Nucleus accumbens (tissue), 56 donors: ENCODE measurements around the gene JSRP1.
"Not testable (repeated sequence)": the region's sequence is repeated elsewhere in the genome, so short reads cannot be mapped to it uniquely, and the experiment has no call there.

Experiments used
- DNase-seq, 56 donors: peaks; one replicate each; lab custom pipeline; 2025; lab: John Stamatoyannopoulos, UW

JSRP1 gene

DNA sequence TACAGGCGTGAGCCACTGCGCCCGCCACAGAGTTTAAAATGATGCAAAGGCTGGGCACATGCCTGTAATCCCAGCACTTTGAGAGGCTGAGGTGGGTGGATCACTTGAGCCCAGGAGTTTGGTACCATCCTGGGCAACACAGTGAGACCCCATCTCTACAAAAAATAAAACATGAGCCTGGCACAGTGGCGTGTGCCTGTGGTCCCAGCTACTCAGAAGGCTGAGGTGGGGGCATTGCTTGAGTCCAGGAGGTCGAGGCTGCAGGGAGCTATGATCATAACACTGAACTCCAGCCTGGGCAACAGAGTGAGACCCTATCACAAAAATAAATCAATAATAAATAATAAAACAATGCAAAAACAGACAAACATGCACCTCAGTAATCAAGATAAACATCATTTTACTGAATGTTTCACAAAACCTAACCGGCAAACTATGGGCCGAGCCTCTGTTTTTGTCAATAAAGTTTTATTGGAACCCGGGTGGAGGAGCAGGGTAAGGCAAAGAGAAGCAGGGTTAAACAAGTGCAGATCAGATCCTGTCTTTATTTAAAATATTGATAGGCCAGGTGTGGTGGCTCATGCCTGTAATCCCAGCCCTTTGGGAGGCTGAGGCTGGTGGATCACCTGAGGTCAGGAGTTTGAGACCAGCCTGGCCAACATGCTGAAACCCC is 27.8 kb upstream of the JSRP1 start:
- DNase-seq, result no peak

DNA sequence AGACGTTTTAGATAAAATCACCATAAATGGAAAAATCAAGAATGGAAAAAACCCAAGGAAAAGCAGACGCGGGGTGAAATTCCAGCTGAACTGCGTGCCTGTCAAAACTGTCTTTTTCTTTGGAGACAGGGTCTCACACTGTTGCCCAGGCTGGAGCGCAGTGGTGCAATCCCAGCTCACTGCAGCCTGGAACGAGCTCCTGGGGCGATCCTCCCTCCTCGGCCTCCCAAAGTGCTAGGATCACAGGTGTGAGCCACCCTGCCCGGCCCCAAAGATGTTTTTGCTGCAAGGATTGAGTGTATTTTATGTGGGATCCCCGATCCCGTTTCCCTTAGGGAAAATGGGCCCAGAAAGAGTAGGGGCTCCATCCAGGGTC is 26.6 kb upstream of the JSRP1 start:
- no peak for DNase-seq

DNA sequence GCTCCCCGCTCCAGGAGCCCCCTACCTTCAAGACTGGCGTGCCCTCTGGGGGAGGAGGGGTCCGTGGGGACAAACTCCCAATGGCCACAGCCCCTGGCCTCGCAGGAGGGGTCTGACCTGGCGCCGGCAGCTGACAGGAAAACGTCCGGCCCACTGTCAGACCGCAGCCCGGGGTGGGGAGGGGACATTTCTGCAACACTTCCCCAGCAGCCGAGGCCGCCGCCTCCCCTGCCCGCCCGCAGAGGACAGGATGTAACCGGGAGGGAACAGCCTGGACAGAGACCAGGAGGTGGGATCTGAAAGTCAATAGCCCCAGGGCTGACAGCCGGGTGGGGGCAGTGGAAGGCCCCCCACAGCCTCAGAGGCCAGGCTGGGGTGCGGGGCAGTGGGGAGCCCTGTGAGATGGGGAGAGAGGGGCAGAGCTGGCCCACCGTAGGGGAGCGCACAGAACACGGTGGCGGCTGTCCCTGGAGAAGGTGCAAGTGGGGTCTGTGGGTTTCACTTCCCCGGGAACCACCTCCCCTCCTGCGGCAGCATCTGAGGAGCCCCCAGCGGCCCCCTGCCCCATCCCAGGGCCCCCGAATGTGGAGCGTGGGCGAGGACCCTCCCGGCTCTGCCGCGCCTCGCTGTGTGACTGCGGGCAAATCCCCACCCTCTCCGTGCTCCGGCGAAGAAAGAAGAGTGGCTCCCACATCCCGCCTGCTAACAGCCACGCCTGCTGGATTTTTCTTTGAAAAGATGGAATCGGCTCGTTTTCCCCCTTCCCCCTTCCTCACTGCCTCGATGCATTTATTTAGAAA is 26.0 kb upstream of the JSRP1 start, which contains the start of gene PEAK3:
TSS of gene PEAK3 (minus strand) at position 114 of the 800 bp plus-strand sequence. CDS start 1,244 bp downstream, outside the sequence.
- DNase-seq, result peak in 37 of 56 donors; percentile 11 to 75 (median 28)

DNA sequence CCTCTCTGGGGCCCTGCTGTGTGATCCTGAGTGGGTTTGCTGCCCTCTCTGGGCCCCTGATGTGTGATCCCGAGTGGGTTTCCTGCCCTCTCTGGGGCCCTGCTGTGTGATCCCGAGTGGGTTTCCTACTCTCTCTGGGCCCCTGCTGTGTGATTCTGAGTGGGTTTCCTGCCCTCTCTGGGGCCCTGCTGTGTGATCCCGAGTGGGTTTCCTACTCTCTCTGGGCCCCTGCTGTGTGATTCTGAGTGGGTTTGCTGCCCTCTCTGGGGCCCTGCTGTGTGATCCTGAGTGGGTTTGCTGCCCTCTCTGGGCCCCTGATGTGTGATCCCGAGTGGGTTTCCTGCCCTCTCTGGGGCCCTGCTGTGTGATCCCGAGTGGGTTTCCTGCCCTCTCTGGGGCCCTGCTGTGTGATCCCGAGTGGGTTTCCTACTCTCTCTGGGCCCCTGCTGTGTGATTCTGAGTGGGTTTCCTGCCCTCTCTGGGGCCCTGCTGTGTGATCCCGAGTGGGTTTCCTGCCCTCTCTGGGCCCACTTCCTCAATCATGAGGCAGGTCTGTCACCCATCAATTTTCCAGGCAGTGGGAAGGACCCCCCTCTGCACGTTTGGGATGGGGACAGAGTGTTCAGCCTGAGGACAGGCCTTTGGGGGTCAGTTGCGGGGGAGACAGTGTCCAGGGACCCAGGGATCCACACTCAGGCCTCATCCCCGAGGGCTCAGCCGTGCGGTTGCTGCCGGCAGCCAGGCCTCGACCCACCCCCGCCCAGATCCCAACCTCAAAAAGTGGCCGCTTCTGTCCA is 25.2 kb upstream of the JSRP1 start:
- not testable (repeated sequence) for DNase-seq

DNA sequence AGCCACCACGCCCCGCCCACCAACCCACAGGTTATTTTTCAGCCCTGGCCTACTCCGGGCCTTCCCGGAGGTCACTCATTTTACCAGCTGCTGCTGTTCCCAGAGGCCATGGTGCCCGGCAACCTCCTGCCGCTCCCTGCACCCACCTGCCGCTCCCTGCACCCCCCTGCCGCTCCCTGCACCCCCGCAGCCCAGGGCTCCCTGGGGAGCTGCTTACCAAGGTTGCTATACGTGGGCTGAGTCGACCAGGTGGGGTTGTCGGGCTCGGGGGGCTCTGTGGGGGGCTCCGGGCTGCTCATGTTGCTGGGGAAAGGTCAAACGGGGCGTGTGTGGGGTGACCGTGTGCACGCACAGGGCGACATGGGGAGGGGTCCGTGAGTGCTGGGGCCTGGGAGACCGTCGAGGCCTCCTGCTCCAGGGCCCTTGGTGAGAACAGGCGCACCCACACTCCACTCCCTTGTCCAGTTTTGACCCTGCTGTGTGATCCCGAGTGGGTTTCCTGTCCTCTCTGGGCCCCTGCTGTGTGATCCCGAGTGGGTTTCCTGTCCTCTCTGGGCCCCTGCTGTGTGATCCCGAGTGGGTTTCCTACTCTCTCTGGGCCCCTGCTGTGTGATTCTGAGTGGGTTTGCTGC is 24.5 kb upstream of the JSRP1 start:
- DNase-seq, result no peak

DNA sequence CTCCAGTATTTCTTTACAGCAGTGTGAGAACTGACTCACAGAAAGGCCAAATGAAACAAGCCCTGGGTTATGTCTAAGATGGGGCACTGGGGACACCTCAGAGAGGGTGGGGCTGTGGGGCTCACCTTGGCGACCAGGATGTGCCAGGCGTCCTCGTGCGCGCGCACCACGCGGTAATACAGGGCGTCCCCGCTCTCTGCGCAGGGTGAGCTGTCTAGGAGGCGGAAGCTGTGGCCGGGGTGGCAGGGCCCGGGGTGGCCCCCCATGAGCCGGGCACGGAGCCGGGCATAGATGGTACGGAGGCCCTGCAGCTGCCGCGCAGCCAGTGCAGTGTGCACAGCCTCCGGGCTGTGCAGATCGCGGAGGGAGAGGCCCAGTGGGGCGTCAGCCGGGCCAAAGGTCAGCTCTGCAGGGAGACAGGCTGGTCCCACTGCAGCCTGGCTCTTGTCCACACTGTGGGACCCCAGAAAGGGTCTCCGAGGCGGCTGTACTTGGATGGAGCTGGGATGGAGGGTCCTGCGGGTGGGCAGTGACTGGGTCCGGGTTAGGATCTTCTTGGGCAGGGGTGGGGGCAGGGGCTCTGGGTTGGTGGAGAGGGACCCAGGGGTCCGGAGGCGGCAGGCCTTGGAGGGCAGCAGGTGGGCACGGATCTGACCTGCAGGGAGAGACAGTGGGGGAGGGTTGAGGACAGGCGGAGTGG is 22.4 kb upstream of the JSRP1 start:
- no peak for DNase-seq

DNA sequence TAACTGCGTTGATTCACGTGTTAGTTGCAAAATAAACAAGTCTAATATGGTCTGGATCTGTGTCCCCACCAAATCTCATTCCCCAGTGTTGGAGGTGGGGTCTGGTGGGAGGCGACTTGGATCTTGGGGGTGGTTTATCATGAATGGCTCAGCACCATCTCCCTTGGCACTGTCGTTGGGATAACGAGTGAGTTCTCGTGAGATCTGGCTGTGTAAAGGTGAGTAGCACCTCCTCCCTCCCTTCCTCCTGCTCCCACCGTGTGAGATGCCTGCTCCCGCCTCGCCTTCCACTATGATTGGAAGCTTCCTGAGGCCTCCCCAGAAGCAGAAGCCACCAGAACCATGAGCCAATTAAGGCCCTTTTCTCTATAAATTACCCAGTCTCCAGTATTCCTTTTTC is 20.9 kb upstream of the JSRP1 start:
- DNase-seq, result no peak

DNA sequence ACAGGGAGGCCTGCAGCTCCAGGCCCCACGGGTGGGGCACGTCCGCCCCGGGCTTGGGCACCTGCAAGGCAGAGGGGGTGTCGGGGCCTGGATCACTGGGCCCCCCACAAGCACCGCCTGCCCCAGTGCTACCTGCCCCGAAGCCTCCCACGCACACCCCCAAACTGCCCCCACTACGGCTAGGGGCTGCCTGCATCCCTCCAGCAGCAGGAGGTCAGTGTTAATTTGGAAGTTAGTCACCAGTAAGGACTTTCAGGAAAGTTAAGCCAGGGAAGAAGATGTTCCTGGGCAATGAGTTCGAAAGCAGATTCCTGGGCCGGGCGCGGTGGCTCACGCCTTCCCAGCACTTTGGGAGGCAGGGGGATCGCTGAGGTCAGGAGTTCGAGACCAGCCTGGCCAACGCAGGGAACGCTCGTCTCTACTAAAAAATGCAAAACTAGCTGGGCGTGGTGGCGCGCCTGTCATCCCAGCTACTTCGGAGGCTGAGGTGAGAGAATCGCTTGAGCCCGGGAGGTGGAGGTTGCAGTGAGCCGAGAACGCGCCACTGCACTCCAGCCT is 20.3 kb upstream of the JSRP1 start:
- DNase-seq, result no peak

DNA sequence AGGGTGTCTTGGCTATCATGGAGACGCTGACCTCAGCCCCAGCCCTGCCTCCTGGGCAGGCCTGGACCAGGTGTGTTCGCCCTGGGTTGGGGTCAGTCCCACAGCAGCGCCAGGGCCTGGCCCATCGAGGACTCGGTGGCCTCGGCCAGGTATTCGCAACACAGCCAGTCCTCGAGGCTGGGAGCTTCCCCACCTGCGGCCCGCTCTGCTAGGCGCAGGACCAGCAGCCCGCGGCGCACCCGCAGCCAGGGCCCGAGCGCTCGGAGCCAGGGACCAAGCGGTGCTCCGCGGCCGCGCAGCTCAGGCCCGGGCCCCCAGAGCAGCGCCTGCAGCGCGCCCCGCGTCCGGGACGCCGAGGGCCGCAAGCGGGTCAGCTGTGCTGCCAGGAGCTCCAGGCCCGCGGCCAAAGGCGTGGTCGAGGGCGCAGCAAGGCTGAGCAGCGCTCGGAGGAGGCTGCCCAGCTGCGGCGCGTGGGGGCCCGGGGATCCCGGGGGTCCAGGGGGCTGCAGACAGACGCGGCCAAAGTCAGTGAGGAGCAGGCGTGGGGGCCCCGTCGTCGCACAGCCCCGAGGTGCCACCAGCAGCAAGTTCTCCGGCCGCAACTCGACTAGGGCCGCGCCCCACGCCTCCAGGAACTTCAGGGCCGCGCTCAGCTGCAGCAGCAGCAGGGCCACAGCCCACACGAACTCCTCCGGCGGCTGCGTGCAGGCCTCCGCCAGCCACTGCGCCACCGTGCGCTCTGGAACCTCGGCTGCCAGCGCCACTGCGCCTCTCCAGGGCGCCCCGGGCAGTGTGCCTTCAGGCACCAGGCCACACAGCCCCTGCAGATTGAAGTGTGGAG is 19.6 kb upstream of the JSRP1 start:
- DNase-seq, result peak in 7 of 56 donors; percentile 18 to 41 (median 32)

DNA sequence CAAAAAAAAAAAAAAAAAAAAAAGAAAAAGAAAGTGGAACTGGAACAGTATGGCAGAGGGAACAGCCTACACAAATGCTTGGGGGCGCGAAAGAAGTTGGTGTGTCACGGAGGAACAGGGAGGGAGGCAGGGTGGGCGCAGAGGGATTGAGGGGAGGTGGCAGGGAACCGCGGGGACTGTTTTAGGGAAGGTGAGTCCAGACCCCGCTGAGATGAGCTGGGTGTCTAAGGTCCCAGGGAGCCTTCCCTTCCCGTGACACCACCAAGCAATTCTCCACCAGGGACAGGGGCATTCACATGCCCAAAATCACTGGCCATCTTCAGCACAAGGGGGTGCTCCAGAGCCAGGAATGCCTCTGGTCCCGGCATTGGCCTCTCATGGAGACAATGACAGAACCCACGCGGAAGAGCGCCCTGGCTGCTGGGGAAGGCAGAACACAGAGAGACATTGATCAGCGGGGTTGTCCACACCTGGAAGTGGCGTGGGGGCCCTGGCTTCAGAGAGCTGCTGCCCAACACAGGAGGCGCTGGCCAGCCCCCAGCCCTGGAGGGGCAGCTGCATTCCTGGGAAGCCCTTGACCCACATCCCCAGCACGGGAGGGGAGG is 18.8 kb upstream of the JSRP1 start:
- DNase-seq, result peak in 45 of 56 donors; percentile 13 to 79 (median 52)

DNA sequence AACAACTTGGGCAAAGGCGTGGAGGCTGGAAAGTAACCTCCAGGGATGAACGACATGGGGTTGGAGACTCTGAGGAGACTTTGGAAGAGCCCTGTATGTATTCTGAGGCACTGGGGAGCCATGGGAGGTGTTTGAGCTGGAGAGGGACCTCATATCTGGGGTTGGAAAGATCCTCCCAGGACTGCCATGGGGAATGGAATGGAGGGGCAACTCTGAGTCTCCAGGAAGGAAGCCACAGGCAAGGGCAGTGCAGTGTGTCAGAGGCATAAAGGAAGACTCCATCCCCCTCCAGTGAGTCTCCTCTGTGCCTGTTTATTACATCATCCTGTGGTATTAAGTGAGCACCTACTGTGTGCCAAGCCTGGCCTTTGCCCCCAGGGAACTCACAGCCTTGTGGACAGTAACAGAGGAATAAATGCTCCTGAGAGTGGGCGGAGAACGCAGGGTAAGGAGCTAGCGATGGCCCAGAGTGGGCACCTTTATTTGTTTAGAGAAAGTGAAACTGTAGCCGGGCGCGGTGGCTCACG is 18.0 kb upstream of the JSRP1 start:
- DNase-seq, result no peak

DNA sequence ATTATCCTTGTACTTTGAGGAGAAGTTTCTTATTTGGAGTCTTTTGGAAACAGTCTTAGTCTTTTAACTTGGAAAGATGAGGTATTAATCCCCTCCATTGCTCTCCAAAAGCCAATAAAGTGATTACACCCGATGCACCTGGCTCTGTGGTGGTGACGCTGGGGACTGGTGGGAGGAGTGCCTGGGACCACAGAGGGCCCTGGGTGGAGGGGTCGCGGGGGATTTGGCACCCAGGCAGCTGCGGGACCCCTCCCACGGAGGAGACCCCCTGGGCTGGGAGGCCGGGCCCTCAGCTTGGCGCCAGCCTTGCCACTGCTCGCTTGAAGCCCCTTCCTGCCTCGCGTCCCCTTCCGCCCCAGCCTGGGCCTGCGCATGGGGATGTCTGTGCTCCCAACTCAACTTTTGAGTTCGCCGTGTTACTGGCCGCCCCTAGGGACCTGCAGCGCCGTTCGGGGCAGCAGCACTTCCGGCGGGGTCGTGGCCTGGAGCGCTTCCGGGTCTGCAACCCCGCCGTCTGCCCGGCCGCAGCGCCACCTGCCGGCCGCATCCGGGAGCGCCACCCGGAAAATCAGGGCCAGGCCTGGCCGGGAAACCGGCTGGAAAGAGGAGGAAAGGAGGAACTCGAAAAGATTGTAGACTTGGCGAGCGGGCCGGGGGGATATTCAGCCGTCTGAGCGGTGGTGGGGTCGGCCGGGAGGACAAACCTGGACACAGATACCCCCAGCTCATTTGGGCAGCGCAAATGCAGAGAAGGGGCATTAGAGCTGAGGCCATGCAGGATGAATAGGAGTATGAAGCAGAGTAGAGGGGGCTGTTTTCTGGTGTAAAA is 17.4 kb upstream of the JSRP1 start:
- peak in 42 of 56 donors; percentile 5 to 74 (median 37) for DNase-seq

DNA sequence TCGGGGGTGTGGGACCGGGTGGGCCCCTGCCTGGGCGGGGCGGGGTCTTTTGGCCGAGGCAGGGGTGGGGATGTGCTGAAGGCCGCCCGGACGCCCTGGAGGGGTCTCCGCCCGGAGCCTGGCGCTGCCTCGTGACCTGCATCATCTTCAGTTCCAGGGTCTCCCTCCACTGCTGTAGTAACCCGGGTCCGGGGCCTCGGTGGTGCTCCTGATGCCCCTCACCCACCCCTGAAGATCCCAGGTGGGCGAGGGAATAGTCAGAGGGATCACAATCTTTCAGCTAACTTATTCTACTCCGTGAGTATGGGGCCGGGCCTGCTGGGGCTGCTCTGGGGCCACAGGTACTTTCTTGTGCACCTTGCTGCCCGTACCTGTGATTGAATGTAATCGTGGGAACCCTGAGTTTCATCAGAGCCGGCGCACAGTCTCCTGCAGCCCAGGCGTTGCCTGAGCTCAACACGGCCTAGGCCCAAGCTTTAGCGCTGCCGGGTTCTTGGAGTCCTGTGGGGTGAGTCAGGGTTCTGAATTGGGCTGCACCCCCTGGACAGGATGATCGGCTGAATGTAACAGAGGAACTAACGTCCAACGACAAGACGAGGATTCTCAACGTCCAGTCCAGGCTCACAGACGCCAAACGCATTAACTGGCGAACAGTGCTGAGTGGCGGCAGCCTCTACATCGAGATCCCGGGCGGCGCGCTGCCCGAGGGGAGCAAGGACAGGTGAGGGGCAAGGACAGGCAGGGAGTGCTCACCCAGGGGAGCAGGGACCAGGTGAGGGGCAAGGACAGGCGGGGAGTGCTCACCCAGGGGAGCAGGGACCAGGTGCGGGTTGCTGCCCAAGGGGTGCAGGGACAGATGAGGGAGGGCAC is 15.3 kb upstream of the JSRP1 start:
- DNase-seq, result peak in 1 of 56 donors; percentile 21

DNA sequence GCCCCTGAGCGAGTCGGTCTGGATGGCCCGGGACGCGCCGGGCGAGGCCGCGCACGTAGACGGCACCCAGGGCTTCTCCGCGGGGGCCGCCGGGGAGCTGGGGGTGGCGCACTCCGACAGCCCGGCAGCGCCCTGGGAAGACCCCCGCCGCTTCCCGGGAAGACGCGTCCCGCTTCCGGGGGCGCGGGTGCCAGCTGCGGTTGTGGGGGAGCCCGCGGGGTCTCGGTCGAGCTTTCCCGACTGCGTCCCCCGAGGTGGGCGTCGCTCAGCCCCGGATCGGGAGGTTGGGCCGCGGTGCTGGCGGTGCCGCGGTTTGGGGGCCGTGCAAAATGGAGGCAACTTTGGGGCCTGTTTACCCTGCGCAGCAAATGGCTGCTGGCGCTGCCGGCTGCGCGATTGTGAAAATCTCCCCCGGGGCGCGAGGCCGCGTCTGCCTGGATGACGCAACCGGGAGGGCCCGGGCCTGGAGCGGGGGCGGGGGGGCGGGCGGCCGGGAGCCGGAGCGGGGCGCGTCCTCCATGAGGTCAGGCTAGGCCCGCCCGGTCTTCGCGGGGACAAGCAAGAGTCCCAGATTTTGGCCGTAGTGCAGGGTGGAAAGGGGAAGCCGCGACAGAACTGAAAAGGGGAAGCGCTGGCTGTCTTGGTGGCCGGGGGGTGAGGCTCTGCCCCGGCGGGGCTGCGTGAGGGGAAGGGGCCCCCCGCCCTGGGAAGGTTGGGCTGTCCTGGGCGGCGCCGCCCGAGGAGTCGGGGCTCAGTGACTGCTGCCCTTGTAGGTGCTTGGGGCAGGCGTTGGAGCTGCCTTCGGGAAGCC is 14.4 kb upstream of the JSRP1 start:
- DNase-seq, result peak in 50 of 56 donors; percentile 8 to 85 (median 61)

DNA sequence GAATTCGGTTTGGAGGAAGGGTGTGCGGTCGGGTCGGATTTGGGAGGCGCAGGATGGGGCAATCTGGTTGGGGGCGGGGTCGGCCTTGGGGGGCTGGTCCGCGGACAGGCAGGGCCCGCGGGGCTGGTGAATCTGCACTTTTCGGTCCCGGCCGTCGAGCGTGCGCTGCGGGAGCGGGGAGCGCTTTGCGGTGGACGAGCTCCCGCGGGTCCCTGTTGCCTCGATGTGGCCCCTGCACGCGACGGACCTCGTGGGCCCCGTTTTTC is 13.9 kb upstream of the JSRP1 start:
- DNase-seq, result peak in 5 of 56 donors; percentile 16 to 49 (median 27)
